ENCODE results near the gene EBF4.

EBF4 gene

DNA sequence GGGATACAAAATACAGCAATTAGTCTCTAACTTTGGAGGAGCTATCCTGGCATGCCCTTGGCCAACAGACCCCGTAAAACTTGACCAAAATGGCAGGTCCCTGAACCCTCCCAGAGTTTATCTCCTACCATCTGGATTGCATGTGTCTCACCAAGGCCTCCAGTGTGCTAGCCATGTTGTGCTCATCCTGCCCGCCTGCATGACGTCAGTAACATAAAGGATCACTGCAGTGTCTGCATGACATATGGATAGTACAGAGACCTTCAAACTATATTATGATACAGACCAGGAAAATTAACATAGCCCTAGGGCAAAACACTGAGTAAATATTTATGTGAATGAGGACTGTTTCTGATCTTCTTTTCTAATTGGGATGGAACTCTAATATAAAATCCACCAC lies 82.6 kb downstream of the EBF4 start:
- no peaks in the 10 kb centered on the region for H3K36me3 ChIP-seq
- no peak overlapping the region for H3K4me3 ChIP-seq
- H3K4me2 ChIP-seq = no peak overlapping the region
- no peak overlapping the region for H3K27ac ChIP-seq
- H3K9ac ChIP-seq = no peak overlapping the region
- H3K9me3 ChIP-seq = peaks cover 12% of the 10 kb centered on the region
- no peaks in the 10 kb centered on the region for H3K27me3 ChIP-seq
- no peak for TF ChIP-seq Cebpa-rat (IDR thresholded peaks at IDR 0.05)
- H4K20me1 ChIP-seq = no peaks in the 10 kb centered on the region
- H3K4me1 ChIP-seq = peaks cover 8% of the 10 kb centered on the region; the same call in 1 of the 2 replicates

DNA sequence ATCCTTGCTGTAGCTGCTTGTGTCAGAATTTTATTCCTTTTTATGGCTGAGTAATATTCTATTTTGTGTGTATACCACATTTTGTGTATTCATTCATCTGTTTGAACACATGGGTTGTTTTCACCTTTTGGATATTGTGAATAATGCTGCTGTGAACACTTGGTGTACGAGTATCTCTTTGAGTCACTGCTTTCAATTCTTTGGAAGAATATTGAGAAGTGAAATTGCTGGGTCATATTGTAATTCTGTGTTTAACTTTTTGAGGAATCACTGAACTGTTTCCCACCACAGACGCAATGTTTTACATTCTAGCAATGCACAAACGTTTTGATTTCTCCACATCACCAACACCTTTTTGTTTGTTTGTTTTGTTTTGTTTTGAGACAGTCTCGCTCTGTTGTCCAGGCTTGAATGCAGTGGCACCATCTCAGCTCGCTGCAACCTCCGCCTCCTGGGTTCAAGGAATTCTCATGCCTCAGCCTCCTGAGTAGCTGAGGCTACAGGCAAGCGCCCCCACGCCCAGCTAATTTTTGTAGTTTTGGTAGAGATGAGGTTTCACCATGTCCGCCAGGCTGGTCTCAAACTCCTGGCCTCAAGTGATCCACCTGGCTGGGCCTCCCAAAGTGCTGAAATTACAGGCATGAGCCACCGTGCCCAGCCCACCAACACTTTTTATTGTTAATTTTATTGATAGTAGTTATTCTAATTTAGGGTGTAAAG lies 86.2 kb downstream of the EBF4 start:
- peaks cover 12% of the 10 kb centered on the region for H3K9me3 ChIP-seq
- no peak for TF ChIP-seq Cebpa-rat (IDR thresholded peaks at IDR 0.05)

DNA sequence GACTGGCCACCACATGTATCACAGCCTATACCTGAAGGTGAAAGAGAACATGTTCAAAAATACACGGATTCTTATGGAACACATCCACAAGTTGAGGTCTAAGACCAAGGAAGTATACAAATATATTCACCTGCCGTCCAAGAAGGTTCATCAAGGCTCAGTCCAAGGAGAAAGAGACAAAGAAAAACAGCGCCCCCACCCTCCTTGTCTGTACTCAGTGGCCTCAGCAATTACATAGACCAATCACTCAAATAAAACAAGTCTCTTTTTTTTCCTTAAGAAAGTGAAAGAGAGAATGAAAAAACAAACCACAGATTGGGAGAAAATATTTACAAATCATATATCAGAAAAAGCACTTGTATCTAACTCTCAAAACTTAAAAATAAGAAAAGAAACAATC lies 88.4 kb downstream of the EBF4 start:
- Histone ChIP-seq H3K27me3 (no peaks in the 10 kb centered on the region), H3K4me3 (no peak overlapping the region), H4K20me1 (no peaks in the 10 kb centered on the region), H3K36me3 (no peaks in the 10 kb centered on the region), H3K27ac (no peak overlapping the region), H3K4me2 (no peak overlapping the region), H3K9ac (no peak overlapping the region), H3K9me3 (peaks cover 3% of the 10 kb centered on the region), H3K4me1 (no peaks in the 10 kb centered on the region)
- TF ChIP-seq Cebpa-rat (IDR thresholded peaks at IDR 0.05) = no peak

More for the DNA sequence above, 86.2 kb downstream of the EBF4 start:
- Histone ChIP-seq H3K9ac (no peak overlapping the region), H3K27me3 (no peaks in the 10 kb centered on the region), H3K4me2 (no peak overlapping the region), H3K4me1 (no peaks in the 10 kb centered on the region), H4K20me1 (no peaks in the 10 kb centered on the region), H3K36me3 (no peaks in the 10 kb centered on the region), H3K27ac (no peak overlapping the region), H3K4me3 (no peak overlapping the region)

DNA sequence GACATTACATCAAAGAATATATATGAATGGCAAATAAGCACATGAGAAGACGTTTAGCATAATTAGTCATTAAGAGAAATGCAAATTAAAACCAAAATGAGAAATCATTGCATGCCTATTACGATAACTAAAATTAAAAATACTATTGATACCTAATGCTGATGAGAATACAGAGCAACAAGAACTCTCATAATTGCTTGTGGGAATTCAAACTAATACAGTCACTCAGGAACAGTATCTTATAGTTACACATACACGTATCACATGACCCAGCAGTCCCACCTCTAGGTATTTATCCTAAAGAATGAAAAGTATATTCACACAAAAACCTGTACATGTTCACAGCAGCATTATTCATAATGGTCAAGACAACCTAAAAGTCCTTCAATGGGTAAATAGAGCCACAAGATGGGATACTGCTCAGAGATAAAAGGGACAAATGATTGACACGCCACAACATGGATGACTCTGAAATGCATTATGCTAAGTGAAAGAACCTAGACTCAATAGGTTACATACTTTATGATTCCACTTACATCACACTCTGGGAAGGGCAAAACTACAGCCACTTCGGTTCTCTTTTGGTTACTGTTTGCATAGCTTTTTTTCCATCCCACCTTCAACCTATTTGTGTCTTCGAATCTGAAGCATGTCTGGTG lies 91.5 kb downstream of the EBF4 start:
- no peak overlapping the region for H3K4me3 ChIP-seq
- H3K27me3 ChIP-seq = no peaks in the 10 kb centered on the region
- no peak overlapping the region for H3K4me2 ChIP-seq

DNA sequence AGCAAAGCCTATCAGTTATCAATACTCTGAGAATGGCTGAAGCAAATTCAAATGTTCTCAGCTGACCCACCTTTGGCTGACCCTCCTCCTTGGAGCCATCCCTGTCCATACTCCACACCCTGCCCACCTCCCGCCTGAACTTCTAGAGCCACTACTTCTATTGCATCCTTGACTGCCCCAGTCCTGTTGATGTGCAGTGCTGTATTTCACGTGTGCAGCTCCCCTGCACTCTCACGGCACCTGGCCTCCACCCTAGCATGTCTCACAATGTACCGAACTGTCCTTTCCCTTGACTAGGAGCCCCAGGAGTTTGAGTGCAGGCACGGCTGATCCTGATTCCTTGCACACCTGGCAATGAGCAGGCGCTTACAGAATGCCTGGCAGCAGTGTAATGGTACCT lies 100.9 kb downstream of the EBF4 start:
- H3K36me3 ChIP-seq = peaks cover 82% of the 10 kb centered on the region
- no peak overlapping the region for H3K27ac ChIP-seq
- no peak overlapping the region for H3K9ac ChIP-seq
- H3K4me3 ChIP-seq = no peak overlapping the region
- no peaks in the 10 kb centered on the region for H3K9me3 ChIP-seq
- no peak for TF ChIP-seq Cebpa-rat (IDR thresholded peaks at IDR 0.05)
- H3K27me3 ChIP-seq = no peaks in the 10 kb centered on the region
- H3K4me1 ChIP-seq = peaks cover 16% of the 10 kb centered on the region
- no peak overlapping the region for H3K4me2 ChIP-seq
- peaks cover 55% of the 10 kb centered on the region for H4K20me1 ChIP-seq

More for the DNA sequence above, 91.5 kb downstream of the EBF4 start:
- no peaks in the 10 kb centered on the region for H3K9me3 ChIP-seq
- TF ChIP-seq Cebpa-rat (IDR thresholded peaks at IDR 0.05) = no peak
- H3K9ac ChIP-seq = no peak overlapping the region
- no peaks in the 10 kb centered on the region for H3K36me3 ChIP-seq
- no peaks in the 10 kb centered on the region for H3K4me1 ChIP-seq
- H4K20me1 ChIP-seq = no peaks in the 10 kb centered on the region
- no peak overlapping the region for H3K27ac ChIP-seq

DNA sequence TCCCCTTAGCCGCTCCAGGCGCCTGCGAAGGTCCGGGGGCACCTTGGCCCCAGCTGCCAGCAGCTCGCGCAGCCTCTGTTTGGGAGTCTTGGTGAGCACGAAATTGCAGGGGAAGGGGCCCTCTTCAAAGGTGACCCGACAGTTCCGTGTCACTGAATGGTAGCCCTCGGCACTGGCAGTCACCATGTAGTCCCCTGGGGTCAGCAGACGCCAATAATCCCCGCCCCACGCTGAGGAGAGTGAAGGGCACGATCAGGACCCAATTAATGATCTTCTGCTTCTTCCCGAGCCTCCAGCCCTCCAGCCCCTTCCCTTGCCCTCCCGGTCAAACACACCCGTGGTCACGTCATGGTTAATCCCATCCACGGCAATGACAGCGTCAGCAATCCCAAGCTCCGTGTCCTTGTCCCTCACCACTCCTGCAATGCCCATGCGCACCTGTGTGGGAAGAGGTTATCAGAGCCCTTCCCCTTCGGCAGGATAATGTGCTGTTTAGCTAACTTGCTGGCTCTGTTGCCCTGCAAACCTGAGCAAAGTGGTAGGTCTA lies 101.7 kb downstream of the EBF4 start:
- TF ChIP-seq Cebpa-rat (IDR thresholded peaks at IDR 0.05) = no peak

DNA sequence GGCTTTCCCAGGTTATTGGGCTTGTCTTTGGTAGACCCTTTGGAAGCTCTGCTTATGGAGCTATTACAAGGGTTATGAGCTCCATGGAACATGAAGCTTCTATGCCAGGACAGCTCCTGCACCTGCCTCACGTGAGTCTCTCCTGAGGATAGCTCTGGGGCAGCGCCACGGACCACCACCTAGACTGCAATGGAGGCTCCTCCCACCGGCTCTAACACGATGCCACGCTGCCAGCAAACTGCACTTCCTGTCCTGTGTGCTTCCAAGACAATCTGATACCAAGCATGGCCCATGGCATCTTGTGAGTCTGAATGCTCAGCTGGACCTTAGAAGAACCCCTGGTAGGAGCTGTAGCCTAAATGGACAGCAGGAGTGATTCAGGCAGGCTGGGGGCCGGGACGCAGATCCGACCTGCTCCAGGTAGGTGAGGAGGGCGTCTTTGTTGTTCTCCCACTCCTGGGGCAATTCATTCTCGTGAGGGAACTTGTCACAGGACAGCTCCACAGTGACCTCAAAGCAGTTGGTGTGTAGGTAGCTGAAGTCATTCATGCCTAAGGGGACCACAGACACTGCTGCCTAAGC lies 102.4 kb downstream of the EBF4 start:
- Histone ChIP-seq H3K4me3 (no peak overlapping the region), H3K9ac (no peak overlapping the region), H3K4me1 (peaks cover 25% of the 10 kb centered on the region), H4K20me1 (peaks cover 58% of the 10 kb centered on the region), H3K27me3 (no peaks in the 10 kb centered on the region), H3K27ac (no peak overlapping the region), H3K4me2 (no peak overlapping the region), H3K9me3 (no peaks in the 10 kb centered on the region), H3K36me3 (peaks cover 78% of the 10 kb centered on the region)
- no peak for TF ChIP-seq Cebpa-rat (IDR thresholded peaks at IDR 0.05)

More for the DNA sequence above, 101.7 kb downstream of the EBF4 start:
- Histone ChIP-seq H3K9me3 (no peaks in the 10 kb centered on the region), H3K27ac (no peak overlapping the region), H3K4me3 (no peak overlapping the region), H4K20me1 (peaks cover 58% of the 10 kb centered on the region), H3K27me3 (no peaks in the 10 kb centered on the region), H3K36me3 (peaks cover 85% of the 10 kb centered on the region), H3K4me1 (peaks cover 24% of the 10 kb centered on the region), H3K4me2 (no peak overlapping the region), H3K9ac (no peak overlapping the region)

DNA sequence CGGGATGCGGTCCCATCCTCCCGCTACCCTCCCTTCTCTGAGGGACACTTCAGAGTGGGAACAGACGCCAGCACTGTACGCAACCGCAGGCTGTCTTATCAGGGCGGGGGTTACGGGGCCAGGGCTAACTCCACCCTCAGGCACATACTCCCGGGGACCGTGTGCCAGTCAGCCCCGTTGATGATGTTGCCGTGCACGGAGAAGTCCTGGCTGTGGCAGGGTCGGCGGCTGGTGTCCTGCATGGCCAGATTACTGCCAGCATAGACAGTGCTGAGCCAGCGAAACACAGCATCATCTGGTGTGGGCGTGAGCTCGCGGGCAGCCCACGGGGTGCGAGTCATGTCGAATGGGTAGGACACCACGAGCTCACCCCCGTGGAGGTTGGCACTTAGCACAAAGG lies 102.9 kb downstream of the EBF4 start:
- Histone ChIP-seq H3K9me3 (no peaks in the 10 kb centered on the region), H3K4me2 (no peak overlapping the region), H3K4me3 (no peak overlapping the region), H3K4me1 (peaks cover 25% of the 10 kb centered on the region), H3K27me3 (no peaks in the 10 kb centered on the region), H3K27ac (no peak overlapping the region), H3K9ac (no peak overlapping the region), H4K20me1 (peaks cover 58% of the 10 kb centered on the region), H3K36me3 (peaks cover 75% of the 10 kb centered on the region)
- no peak for TF ChIP-seq Cebpa-rat (IDR thresholded peaks at IDR 0.05)

DNA sequence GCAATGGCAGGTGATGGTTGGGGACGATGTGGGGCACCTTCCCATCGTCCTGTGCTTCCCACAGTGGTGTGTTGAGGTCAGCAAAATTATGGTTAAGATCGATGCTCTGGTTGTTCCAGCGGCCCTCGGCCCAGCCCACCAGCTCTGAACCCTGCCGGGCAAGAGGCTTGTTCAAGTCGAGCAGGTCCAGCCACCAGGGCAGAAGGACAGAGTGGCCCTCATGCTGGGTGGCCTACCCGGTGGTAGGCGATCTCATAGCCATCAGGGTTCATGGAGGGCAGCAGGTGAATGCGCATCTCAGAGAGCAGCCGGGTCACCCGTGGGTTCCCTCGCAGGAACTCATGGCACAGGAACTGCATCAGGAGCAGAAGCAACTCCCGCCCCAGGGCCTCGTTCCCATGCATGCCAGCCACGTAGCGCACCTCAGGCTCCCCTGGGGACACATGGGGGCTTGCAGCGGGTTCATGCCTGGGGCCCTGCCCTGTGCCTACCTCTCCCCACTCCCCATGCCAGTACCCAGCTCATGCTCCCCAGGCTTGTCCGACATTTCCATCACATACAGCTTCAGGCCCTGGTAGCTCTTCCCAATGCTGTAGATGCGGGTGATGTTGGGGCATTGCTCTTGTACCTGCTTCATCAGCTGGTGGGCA lies 103.6 kb downstream of the EBF4 start:
- H3K9ac ChIP-seq = no peak overlapping the region
- H3K9me3 ChIP-seq = no peaks in the 10 kb centered on the region
- H4K20me1 ChIP-seq = peaks cover 58% of the 10 kb centered on the region
- H3K27me3 ChIP-seq = no peaks in the 10 kb centered on the region
- peaks cover 30% of the 10 kb centered on the region for H3K4me1 ChIP-seq
- H3K36me3 ChIP-seq = peaks cover 75% of the 10 kb centered on the region
- H3K4me3 ChIP-seq = no peak overlapping the region
- no peak for TF ChIP-seq Cebpa-rat (IDR thresholded peaks at IDR 0.05)
- H3K27ac ChIP-seq = no peak overlapping the region
- H3K4me2 ChIP-seq = no peak overlapping the region
